CD4-positive, alpha-beta T cell (primary cell): Measurements from ENCODE around the gene QPCT. TPM values are rescaled to one million over a fixed set of nuclear protein-coding genes. Genes with fewer than 3 reads are reported as not detected.

Experiments used
- ATAC-seq: fragments of 200-7000 bp; cut with Tn5 transposase; one replicate; pipeline ENCODE4 v1.10.0; 2022; ENCODE audit warnings: mild to moderate bottlenecking; ENCODE audit not compliant: poor library complexity
- CTCF ChIA-PET: fragments of 350-600 bp; sonication (Branson Sonifier 250); formaldehyde crosslinking; loops from one replicate; lab custom pipeline; 2021; ENCODE audit warnings: antibody characterized with exemption, inconsistent platforms; lab: Charles Lee
- POLR2A ChIA-PET: fragments of 350-600 bp; sonication (Branson Sonifier 250); formaldehyde crosslinking; loops from one replicate; lab custom pipeline; 2021; ENCODE audit warnings: antibody characterized with exemption, inconsistent platforms; lab: Charles Lee
- DNase-seq, 14 experiments: peaks; one replicate each; pipeline ENCODE4 v3.0.0-alpha.2; 2013 to 2020; ENCODE audit warnings: mixed read lengths in 2 of 14
- H3K27ac ChIP-seq, 2 donors: one replicate each; pipeline versions ENCODE4 v1.5.1 to v1.7.0; 2013; ENCODE audit warnings: low read length in 2 of 2, low read depth in 1 of 2, mild to moderate bottlenecking in 1 of 2
- H3K27me3 ChIP-seq, 2 experiments: 1 replicate in 1 of 2; 2 replicates in 1 of 2; pipeline versions ENCODE4 v1.6.1 to v1.7.0; 2013; ENCODE audit warnings: low read length in 2 of 2, control low read depth in 1 of 2, mild to moderate bottlenecking in 1 of 2, moderate library complexity in 1 of 2; ENCODE audit not compliant: insufficient read depth in 2 of 2, control insufficient read depth in 1 of 2
- H3K36me3 ChIP-seq: one replicate; pipeline ENCODE4 v1.6.1; 2013; ENCODE audit warnings: low read length, control low read depth; ENCODE audit not compliant: insufficient read depth
- H3K4me1 ChIP-seq: one replicate; pipeline ENCODE4 v1.6.1; 2013; ENCODE audit warnings: low read length, control low read depth; ENCODE audit not compliant: insufficient read depth
- H3K4me3 ChIP-seq: one replicate; pipeline ENCODE4 v1.5.1; 2013; ENCODE audit warnings: mild to moderate bottlenecking, low read length, moderate library complexity
- H3K9me3 ChIP-seq, 2 experiments: 1 replicate in 1 of 2; 2 replicates in 1 of 2; pipeline versions ENCODE4 v1.6.1 to v1.7.0; 2013; ENCODE audit warnings: low read length in 2 of 2, mild to moderate bottlenecking in 2 of 2, control low read depth in 1 of 2, moderate library complexity in 1 of 2; ENCODE audit not compliant: control insufficient read depth in 1 of 2, insufficient read depth in 1 of 2
- H3K27ac Mint-ChIP-seq: one replicate; pipeline ENCODE4 v1.8.0; 2020; ENCODE audit warnings: mixed read lengths
- H3K27me3 Mint-ChIP-seq: one replicate; pipeline ENCODE4 v1.8.0; 2021; ENCODE audit warnings: mixed read lengths
- H3K36me3 Mint-ChIP-seq: one replicate; pipeline ENCODE4 v1.8.0; 2021; ENCODE audit warnings: low read depth, mixed read lengths
- H3K4me1 Mint-ChIP-seq: one replicate; pipeline ENCODE4 v1.8.0; 2021; ENCODE audit warnings: low read depth, mixed read lengths
- H3K4me3 Mint-ChIP-seq: one replicate; pipeline ENCODE4 v1.8.0; 2020; ENCODE audit warnings: mild to moderate bottlenecking, mixed read lengths
- H3K9me3 Mint-ChIP-seq: one replicate; pipeline ENCODE4 v1.8.0; 2020; ENCODE audit warnings: mixed read lengths
- intact Hi-C, 2 experiments: fragments of 100-400 bp; cut with DNase I in 1 of 2; cut with micrococcal nuclease in 1 of 2; formaldehyde crosslinking; loops; one replicate each; pipeline versions ENCODE4 v1.15.1 to v1.9.0; 2023 to 2025; cut with DNase I, micrococcal nuclease
- total RNA-seq, 174 experiments: library from RNA in 2 of 174; stranded (reverse) in 2 of 174; gene quantifications; one replicate each; pipeline ENCODE4 v1.2.3 and lab custom pipeline; 2021 to 2026
- TF ChIP-seq, protein P1 (sequence below): fragments of 200-600 bp; IDR thresholded peaks from one replicate; pipeline ENCODE4 v1.8.0; 2022; ENCODE audit warnings: antibody characterized with exemption, mild to moderate bottlenecking

Gene QPCT
- total RNA-seq, 2 experiments from 2014 or later: 0.53 to 0.71 TPM

DNA sequence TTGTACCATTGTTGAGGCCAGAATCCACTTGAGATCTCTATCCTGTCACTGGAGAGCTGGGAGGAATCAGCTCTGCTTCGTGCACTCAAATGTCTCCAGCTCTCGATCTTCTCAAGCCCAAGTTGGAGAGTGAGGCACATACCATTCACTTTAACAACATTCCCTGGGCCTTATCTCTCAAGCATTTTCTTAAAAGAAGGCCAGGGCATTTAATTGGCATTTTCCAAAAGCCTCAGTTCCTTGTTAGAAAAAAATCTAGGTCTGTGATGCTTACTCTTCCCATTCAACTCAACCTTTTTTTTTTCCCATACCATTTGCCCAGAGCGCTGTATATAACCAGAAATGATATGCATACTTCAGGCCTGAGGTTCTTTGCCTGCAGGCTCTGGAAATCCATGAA, 10.1 kb downstream of the QPCT start:
- Mint-ChIP-seq H3K4me3 (no peak overlapping the region), H3K36me3 (no peaks in the 10 kb centered on the region), H3K9me3 (no peaks in the 10 kb centered on the region), H3K27ac (no peak overlapping the region), H3K4me1 (no peaks in the 10 kb centered on the region), H3K27me3 (peaks cover 37% of the 10 kb centered on the region)
- intact Hi-C loops: no loop called here
- H3K27me3 ChIP-seq: peaks cover 3 to 7% of the 10 kb centered on the region in 2 experiments
- no peak overlapping the region for H3K27ac ChIP-seq
- ChIA-PET CTCF (no interaction called here), POLR2A (no interaction called here)
- H3K4me3 ChIP-seq: no peak overlapping the region
- H3K36me3 ChIP-seq: no peaks in the 10 kb centered on the region
- DNase-seq (no peak), ATAC-seq (no peak)
- H3K4me1 ChIP-seq: no peaks in the 10 kb centered on the region
- TF ChIP-seq, protein P1, sequence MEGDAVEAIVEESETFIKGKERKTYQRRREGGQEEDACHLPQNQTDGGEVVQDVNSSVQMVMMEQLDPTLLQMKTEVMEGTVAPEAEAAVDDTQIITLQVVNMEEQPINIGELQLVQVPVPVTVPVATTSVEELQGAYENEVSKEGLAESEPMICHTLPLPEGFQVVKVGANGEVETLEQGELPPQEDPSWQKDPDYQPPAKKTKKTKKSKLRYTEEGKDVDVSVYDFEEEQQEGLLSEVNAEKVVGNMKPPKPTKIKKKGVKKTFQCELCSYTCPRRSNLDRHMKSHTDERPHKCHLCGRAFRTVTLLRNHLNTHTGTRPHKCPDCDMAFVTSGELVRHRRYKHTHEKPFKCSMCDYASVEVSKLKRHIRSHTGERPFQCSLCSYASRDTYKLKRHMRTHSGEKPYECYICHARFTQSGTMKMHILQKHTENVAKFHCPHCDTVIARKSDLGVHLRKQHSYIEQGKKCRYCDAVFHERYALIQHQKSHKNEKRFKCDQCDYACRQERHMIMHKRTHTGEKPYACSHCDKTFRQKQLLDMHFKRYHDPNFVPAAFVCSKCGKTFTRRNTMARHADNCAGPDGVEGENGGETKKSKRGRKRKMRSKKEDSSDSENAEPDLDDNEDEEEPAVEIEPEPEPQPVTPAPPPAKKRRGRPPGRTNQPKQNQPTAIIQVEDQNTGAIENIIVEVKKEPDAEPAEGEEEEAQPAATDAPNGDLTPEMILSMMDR: no peak
- no peaks in the 10 kb centered on the region for H3K9me3 ChIP-seq

DNA sequence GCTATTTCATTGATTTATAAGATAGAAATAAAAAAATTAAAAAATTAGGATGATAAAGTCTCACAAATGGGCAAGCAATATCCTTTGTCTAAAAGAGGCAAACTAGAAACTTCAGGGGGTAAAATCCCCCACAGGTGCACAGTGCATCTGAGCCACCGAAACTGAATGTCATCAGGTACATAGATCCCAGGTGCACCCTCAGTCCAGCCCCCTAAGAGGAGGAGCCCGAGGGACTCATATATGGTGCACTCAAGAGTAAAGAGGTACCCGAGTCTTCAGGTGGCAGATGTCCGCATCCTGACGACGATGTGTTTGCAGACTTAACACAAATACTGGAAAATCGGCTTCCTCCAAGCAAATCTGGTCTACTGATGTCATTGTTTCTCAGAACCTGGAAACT, 11.3 kb downstream of the QPCT start:
- no peak for DNase-seq
- POLR2A ChIA-PET: no interaction called here
- no peaks in the 10 kb centered on the region for H3K9me3 Mint-ChIP-seq
- peaks cover 43% of the 10 kb centered on the region for H3K27me3 Mint-ChIP-seq
- H3K27ac Mint-ChIP-seq: no peak overlapping the region
- TF ChIP-seq, protein P1: no peak
- no peaks in the 10 kb centered on the region for H3K36me3 Mint-ChIP-seq
- Histone ChIP-seq H3K27ac (no peak overlapping the region), H3K9me3 (no peaks in the 10 kb centered on the region), H3K4me3 (no peak overlapping the region), H3K36me3 (no peaks in the 10 kb centered on the region), H3K4me1 (no peaks in the 10 kb centered on the region), H3K27me3 (peaks cover 0 to 7% of the 10 kb centered on the region in 2 experiments)
- CTCF ChIA-PET: no interaction called here
- H3K4me3 Mint-ChIP-seq: no peak overlapping the region
- H3K4me1 Mint-ChIP-seq: no peaks in the 10 kb centered on the region
- intact Hi-C loops: no loop called here
- no peak for ATAC-seq

DNA sequence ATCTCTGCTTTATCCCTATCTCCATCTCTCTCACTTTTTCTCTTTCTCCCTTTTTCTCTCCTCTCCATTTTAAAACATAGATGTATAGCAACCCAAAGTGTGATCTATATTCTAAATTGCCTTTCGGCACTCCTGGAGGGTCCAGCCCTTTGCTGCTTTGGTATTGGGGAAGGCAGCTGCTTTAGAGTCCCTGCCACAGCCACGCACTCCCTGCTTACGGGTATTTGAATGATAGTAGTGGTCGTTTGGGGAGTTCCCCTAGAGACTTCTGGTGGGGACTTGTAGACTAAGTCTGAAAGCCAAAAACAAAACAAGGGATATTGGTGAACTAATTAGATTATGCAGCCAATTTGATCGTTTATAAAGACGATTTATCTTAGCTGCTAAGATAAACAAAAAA, 11.9 kb downstream of the QPCT start:
- H3K36me3 ChIP-seq: no peaks in the 10 kb centered on the region
- no peak overlapping the region for H3K27ac Mint-ChIP-seq
- H3K4me1 Mint-ChIP-seq: no peaks in the 10 kb centered on the region
- no peaks in the 10 kb centered on the region for H3K4me1 ChIP-seq
- ChIA-PET POLR2A (no interaction called here), CTCF (no interaction called here)
- no peaks in the 10 kb centered on the region for H3K9me3 ChIP-seq
- TF ChIP-seq, protein P1: no peak
- no peak overlapping the region for H3K4me3 ChIP-seq
- ATAC-seq (no peak), DNase-seq (no peak)
- intact Hi-C loops: no loop called here
- H3K4me3 Mint-ChIP-seq: no peak overlapping the region
- H3K27me3 Mint-ChIP-seq: peaks cover 45% of the 10 kb centered on the region
- H3K27ac ChIP-seq: no peak overlapping the region
- peaks cover 1 to 7% of the 10 kb centered on the region in 2 experiments for H3K27me3 ChIP-seq
- no peaks in the 10 kb centered on the region for H3K36me3 Mint-ChIP-seq
- no peaks in the 10 kb centered on the region for H3K9me3 Mint-ChIP-seq
